ENCODE results near the gene ARL5A.

ARL5A gene

DNA sequence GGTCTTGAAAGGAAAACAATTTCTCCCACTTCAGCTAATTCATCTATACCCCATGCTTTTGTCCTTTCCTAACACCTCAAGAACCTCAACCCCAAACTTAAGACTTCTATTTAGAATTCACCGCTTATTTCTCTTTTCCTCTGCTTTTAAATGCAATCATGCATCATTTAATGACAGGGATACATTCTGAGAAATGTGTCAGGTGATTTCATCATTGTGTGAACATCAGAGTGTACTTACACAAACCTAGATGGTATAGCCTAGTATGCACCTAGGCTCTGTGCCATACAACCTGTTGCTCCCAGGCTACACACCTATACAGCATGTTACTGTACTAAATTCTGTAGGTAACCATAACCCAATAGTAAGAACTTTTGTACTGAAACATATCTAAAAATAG lies 22.9 kb downstream of the ARL5A start:
- TF ChIP-seq NFIC (IDR thresholded peaks at IDR 0.05) (no peak), YY1 (IDR thresholded peaks at IDR 0.05; ENCODE audit: low read depth) (no peak)
- TF ChIP-seq, protein P1, sequence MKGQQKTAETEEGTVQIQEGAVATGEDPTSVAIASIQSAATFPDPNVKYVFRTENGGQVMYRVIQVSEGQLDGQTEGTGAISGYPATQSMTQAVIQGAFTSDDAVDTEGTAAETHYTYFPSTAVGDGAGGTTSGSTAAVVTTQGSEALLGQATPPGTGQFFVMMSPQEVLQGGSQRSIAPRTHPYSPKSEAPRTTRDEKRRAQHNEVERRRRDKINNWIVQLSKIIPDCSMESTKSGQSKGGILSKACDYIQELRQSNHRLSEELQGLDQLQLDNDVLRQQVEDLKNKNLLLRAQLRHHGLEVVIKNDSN (IDR thresholded peaks at IDR 0.05), result no peak

DNA sequence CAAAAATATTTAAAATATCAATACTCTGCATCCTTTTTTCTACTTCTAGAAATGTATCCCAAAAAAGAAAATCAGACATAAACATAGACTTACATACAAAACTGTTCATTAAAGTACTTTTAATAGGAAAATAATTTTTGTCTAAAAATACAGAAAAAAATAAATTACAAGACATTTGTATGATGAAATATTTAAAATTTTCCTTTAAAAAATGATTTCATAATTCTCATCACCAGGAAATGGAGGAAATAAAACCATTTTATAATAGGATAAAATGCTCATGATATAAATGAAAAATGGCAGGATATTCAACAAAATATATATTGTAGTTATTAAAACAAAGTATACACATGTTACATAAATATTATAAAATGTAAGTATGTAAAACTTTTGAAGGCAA lies 24.4 kb downstream of the ARL5A start:
- TF ChIP-seq, protein P2, sequence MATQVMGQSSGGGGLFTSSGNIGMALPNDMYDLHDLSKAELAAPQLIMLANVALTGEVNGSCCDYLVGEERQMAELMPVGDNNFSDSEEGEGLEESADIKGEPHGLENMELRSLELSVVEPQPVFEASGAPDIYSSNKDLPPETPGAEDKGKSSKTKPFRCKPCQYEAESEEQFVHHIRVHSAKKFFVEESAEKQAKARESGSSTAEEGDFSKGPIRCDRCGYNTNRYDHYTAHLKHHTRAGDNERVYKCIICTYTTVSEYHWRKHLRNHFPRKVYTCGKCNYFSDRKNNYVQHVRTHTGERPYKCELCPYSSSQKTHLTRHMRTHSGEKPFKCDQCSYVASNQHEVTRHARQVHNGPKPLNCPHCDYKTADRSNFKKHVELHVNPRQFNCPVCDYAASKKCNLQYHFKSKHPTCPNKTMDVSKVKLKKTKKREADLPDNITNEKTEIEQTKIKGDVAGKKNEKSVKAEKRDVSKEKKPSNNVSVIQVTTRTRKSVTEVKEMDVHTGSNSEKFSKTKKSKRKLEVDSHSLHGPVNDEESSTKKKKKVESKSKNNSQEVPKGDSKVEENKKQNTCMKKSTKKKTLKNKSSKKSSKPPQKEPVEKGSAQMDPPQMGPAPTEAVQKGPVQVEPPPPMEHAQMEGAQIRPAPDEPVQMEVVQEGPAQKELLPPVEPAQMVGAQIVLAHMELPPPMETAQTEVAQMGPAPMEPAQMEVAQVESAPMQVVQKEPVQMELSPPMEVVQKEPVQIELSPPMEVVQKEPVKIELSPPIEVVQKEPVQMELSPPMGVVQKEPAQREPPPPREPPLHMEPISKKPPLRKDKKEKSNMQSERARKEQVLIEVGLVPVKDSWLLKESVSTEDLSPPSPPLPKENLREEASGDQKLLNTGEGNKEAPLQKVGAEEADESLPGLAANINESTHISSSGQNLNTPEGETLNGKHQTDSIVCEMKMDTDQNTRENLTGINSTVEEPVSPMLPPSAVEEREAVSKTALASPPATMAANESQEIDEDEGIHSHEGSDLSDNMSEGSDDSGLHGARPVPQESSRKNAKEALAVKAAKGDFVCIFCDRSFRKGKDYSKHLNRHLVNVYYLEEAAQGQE (IDR thresholded peaks at IDR 0.05; ENCODE audit: low read depth), result no peak
- TF ChIP-seq TEAD4 (IDR thresholded peaks at IDR 0.05) (no peak), YY1 (IDR thresholded peaks at IDR 0.05; ENCODE audit: low read depth) (no peak), TCF12 (IDR thresholded peaks at IDR 0.05; ENCODE audit: low read depth) (no peak), CEBPB (IDR thresholded peaks at IDR 0.05) (no peak), ZBTB7A (IDR thresholded peaks at IDR 0.05; ENCODE audit: low read depth) (no peak), CREB1 (IDR thresholded peaks at IDR 0.05; ENCODE audit: low read depth) (no peak), NFIC (IDR thresholded peaks at IDR 0.05) (no peak), RAD21 (IDR thresholded peaks at IDR 0.05; ENCODE audit: low read depth) (no peak), FOXM1 (IDR thresholded peaks at IDR 0.05; ENCODE audit: borderline replicate concordance, low read depth) (no peak), EP300 (IDR thresholded peaks at IDR 0.05; ENCODE audit: borderline replicate concordance) (no peak)
- TF ChIP-seq, protein P3, sequence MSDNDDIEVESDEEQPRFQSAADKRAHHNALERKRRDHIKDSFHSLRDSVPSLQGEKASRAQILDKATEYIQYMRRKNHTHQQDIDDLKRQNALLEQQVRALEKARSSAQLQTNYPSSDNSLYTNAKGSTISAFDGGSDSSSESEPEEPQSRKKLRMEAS (IDR thresholded peaks at IDR 0.05), result no peak

DNA sequence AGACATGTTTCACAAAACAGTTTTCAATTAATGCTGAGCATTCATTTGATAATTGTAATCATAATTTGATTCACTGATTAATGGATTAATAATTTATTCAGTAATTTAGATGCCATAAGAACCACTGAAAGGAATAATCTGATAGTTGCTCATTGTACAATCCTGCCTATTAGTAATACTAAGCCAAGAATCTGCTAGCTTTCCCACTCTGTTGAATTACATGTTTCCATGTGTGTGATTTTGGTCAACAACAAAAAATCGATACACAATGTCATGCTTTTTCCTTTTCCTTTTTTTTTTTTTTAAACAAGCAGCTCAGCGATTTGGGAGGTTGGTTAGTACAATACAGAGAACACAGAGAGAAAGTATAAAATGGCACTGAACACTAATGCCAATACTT lies 25.9 kb downstream of the ARL5A start:
- no peak for TF ChIP-seq CEBPB (IDR thresholded peaks at IDR 0.05)
- TF ChIP-seq EP300 (IDR thresholded peaks at IDR 0.05; ENCODE audit: borderline replicate concordance), result no peak
- TF ChIP-seq NFIC (IDR thresholded peaks at IDR 0.05), result no peak
- no peak for TF ChIP-seq EGR1 (IDR thresholded peaks at IDR 0.05)
- no peak for TF ChIP-seq ZBTB7A (IDR thresholded peaks at IDR 0.05; ENCODE audit: low read depth)
- TF ChIP-seq, protein P1 (IDR thresholded peaks at IDR 0.05), result no peak
- no peak for TF ChIP-seq YY1 (IDR thresholded peaks at IDR 0.05; ENCODE audit: low read depth)
- TF ChIP-seq, protein P2 (IDR thresholded peaks at IDR 0.05; ENCODE audit: low read depth), result no peak
- no peak for TF ChIP-seq TEAD4 (IDR thresholded peaks at IDR 0.05)

DNA sequence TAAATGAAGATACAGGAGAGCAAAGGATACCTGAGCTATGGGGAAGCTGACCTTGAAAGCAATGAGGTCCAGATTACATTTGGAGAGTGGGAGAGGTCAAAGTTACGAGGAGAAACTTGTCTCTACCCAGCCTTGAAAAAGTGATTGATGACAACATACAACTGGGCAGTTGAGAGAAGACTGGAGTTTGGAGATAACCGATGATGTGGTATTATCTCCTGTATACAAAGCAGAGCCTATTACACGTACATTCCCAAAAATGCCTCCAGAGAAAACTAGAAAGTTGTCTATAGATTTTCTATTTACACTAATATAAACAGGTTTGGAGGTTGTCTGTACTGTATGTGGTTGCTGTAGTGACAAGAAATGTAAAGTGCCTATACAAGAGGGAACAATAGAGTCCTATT lies 28.3 kb downstream of the ARL5A start:
- no peak for TF ChIP-seq CEBPB (IDR thresholded peaks at IDR 0.05)
- TF ChIP-seq TEAD4 (IDR thresholded peaks at IDR 0.05), result no peak
- no peak for TF ChIP-seq TAF1 (IDR thresholded peaks at IDR 0.05; ENCODE audit: low read depth)
- no peak for TF ChIP-seq YY1 (IDR thresholded peaks at IDR 0.05; ENCODE audit: low read depth)
- TF ChIP-seq RAD21 (IDR thresholded peaks at IDR 0.05; ENCODE audit: low read depth), result no peak
- no peak for TF ChIP-seq NFIC (IDR thresholded peaks at IDR 0.05)
- no peak for TF ChIP-seq EGR1 (IDR thresholded peaks at IDR 0.05)
- TF ChIP-seq, protein P2 (IDR thresholded peaks at IDR 0.05; ENCODE audit: low read depth), result no peak
- TF ChIP-seq FOXM1 (IDR thresholded peaks at IDR 0.05; ENCODE audit: borderline replicate concordance, low read depth), result no peak
- TF ChIP-seq TCF12 (IDR thresholded peaks at IDR 0.05; ENCODE audit: low read depth), result no peak
- TF ChIP-seq ZBTB7A (IDR thresholded peaks at IDR 0.05; ENCODE audit: low read depth), result no peak
- no peak for TF ChIP-seq CREB1 (IDR thresholded peaks at IDR 0.05; ENCODE audit: low read depth)
- no peak for TF ChIP-seq EP300 (IDR thresholded peaks at IDR 0.05; ENCODE audit: borderline replicate concordance)
- TF ChIP-seq, protein P1 (IDR thresholded peaks at IDR 0.05), result no peak
- TF ChIP-seq, protein P3 (IDR thresholded peaks at IDR 0.05), result no peak
